NCI-H345 treated with DMSO at 0.1 percent for 48 hours (cell line): Measurements from ENCODE around the gene IFIT3.
"Not testable (repeated sequence)": the region's sequence is repeated elsewhere in the genome, so short reads cannot be mapped to it uniquely, and the experiment has no call there.

Source experiments
- DNase-seq: peaks from one replicate; lab custom pipeline; 2025; ENCODE audit not compliant: unreplicated experiment; lab: John Stamatoyannopoulos, UW

IFIT3 gene

GRCh38 chr10:89335226-89335625 is 7.4 kb downstream of the IFIT3 start:
- no peak for DNase-seq

DNA sequence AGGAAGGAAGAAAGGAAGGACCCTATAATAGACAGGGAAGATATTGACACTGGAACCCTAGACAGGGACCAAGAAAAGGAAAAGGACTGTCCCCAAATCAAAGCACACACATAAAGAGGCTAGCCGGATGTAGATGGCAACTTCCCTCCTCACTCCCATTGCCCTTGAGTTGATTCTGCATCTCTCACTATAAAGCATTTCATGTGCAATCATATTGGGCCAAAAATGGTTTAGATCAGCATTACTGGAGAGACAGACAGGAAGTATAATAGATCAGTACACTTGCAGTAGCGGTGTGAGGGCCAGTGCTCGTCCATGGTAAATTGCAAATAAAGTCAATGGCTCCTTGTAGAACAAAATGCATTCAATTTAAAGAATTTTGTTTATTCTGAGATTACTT is 8.4 kb downstream of the IFIT3 start:
- no peak for DNase-seq

DNA sequence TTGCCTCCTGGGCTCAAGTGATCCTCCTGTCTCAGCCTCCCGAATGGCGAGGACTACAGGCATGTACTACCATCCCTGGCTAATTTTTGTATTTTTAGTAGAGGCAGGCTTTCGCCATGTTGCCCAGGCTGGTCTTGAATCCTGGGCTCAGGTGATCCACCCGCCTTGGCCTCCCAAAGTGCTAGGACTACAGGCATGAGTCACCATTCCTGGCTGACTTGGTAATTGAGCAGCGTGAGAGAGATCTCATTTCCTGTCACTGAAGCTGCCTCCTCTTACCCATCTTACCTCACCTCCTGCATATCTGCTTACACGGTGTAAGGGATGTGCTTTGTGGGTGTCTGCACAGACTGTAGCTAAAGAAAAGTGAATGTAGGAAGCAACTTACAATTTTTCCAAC is 9.7 kb downstream of the IFIT3 start:
- DNase-seq, result no peak

- DNase-seq, result no peak
Measured at GRCh38 chr10:89338713-89339112, 10.9 kb downstream of the IFIT3 start.

DNA sequence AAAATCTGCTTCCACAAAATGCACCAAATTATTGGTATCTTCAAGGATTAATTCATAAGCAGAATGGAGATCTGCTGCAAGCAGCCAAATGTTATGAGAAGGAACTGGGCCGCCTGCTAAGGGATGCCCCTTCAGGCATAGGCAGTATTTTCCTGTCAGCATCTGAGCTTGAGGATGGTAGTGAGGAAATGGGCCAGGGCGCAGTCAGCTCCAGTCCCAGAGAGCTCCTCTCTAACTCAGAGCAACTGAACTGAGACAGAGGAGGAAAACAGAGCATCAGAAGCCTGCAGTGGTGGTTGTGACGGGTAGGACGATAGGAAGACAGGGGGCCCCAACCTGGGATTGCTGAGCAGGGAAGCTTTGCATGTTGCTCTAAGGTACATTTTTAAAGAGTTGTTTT is 12.1 kb downstream of the IFIT3 start:
- DNase-seq, result no peak

GRCh38 chr10:89341649-89342048 is 13.9 kb downstream of the IFIT3 start:
- DNase-seq, result no peak

GRCh38 chr10:89342206-89342958 is 14.6 kb downstream of the IFIT3 start:
- no peak for DNase-seq

DNA sequence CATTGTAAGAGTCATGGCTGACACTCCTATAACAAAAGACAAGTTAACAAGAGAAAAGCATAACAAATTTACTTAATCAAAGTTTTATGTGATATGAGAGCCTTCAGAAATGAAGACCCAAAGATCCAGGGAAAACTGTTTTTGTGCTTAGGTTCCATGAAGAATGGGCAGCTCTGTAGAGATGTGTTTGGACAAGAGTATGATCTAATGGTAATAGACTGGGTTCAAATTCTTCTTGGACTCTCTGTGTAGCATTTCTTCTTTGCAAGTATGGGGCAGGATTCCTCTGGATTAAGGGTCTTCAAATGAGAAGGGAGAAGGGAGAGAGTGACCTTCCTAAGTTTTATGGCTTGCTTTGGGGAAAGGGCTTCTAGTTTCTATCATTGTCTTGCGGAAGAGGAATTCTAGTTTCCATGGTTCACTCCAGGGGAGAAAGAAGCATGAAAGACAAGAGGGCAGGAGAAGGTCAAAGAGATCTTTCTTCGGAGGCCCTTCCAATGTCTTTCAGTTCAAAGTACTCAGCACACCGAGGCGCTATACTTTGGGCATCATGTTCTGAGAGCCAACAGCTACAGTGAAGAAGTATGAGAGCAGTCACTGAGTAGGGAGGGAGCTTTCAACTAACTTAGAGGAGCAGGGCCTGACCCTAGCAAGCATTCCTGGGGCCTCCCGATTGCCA is 15.4 kb downstream of the IFIT3 start:
- no peak for DNase-seq

- DNase-seq, result no peak
Measured at GRCh38 chr10:89344156-89344555, 16.4 kb downstream of the IFIT3 start.

DNA sequence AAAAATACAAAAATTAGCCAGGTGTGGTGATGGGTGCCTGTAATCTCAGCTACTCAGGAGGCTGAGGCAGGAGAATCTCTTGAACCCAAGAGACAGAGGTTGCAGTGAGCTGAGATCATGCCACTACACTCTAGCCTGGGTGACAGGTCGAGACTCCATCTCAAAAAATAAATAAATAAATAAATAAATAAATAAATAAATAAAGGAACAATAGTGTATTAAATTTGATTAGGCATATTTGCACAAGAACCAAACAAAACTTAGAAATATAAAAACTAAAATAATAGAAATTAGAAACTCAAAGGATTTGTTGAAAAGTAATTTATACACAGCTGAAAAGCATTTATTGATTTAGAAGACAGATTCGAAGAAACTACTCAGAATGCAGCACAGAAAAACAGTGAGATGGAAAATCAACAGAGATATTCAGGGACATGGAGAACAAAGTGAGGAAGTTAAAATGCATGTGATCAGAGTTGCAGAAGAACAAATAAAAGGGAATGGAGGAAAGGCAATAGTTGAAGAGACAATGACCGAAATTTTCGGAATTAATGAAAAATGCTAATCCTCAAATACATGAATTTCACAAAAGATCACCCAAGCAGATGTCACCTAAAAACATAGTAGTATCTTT is 17.7 kb downstream of the IFIT3 start:
- DNase-seq, result no peak

DNA sequence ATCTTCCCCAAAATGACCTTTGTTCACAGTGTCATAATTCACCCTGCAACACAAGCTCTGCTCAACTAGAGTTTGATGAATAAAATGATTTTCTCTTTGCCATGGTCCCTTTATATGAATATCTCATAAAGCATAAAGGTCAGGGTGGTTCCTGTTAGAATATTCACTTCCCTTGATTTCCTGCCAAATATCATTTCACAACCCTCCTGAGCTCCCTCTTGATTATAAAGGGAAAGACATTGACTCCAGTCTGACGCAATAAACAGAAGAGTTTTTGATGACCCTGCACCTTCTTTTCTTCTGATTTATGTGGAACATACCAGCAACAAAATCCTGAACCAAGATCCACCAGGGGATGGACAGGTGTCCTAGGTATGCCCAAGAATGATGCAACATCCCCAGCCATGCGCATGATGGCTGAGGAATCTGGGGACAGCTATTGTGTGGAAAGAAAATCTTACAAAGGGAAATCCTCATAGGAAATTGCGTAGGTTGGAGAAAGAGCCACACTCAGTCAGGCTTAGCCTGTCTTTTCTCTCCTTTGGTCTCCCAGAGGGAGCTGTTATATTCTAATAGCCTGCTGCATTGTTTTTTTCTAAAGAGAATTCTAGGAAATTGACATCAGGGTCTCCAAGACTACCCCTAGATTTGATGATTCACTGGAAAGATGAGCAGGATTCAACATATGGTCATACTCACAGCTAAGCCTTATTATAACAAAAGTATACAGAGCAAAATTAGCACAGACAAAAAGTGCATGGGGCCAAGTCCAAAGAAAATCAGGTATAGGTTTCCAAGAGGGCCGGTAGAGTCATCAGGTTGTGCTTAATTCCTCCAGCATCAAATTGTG is 18.8 kb downstream of the IFIT3 start:
- DNase-seq, result no peak

DNA sequence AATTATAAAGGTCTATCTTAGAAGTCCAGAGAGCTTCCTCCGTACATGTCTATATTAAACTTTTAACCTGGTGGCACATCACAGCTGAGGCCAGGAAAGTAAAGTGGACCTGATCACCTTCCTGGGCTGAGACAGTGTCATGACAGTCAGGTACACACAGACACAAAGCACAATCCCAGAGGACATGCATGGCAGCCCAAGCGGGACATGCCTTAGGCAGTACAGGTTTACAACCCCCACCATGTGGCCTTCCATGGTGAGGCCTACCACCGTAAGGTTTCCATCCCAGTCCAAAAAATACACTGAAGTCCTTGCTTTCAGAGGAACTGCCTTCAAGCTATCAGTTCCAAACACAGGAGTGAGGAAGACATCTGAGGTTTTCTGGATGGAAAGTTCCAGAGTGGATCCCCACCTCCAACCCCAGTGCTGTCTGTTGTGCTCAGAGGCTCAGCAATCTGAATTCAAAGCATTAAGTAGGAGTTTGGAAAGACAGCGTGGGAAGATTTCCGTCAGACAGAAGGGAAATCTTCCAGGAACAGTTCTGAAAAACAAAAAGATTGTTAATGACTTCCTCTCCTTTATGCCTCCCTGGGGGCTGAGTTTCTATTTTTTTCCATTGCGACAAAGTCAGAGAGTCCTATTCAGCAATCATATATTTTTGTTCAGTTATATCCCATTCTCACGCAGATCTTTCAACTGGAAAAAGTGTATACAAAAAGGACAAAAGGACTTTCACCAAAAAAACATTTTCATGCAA is 20.1 kb downstream of the IFIT3 start:
- no peak for DNase-seq

DNA sequence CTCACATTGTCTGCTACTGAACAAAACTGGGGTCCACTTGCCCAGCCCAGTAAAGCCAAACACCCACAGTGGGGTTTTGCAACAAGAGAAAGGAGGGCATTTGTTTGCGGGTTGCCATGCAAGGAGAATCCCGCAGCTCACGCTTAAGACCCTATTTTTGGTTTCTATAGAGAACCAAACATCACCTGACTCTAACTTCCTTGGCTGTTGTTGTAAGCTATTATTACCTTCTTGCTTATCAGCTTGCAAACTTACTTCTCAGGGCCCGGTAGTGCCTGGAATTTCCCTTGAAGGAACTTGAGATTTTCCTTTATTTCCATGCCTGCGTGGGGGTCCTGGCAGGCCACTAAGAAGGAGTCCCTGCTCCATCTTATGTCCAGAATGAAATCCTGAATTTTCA is 20.7 kb downstream of the IFIT3 start:
- no peak for DNase-seq

- DNase-seq, result no peak
Measured at GRCh38 chr10:89348975-89349374, 21.2 kb downstream of the IFIT3 start.

GRCh38 chr10:89350631-89351315 is 23.0 kb downstream of the IFIT3 start:
- not testable (repeated sequence) for DNase-seq

DNA sequence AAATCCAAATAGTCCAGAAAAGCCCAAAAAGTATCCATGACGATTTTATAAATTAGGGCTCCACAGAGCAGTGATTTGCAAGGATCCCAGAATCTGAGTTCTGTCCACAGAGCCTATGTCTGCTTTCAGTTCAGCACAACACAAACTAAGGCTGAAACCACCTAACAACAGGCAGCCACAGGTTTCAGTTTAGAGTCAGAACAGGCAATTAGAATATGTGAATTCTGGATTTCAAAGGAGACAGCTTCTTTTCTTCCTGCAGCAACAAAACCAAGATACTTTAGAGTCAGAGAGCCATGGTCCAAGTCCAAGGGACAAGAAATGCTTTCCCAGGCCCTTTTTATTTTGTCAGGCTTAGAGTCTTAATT is 23.6 kb downstream of the IFIT3 start:
- DNase-seq, result no peak

- DNase-seq, result no peak
Measured at GRCh38 chr10:89351780-89352597, 24.2 kb downstream of the IFIT3 start.

GRCh38 chr10:89352802-89353201 is 25.0 kb downstream of the IFIT3 start:
- no peak for DNase-seq

GRCh38 chr10:89355394-89355931 is 27.7 kb downstream of the IFIT3 start:
- DNase-seq, result no peak
